IMR-90 (cell line): ENCODE data around the gene MINDY2. TPM values are rescaled to one million over a fixed set of nuclear protein-coding genes. Genes with fewer than 3 reads are reported as not detected.

Source experiments
- ATAC-seq: fragments of 200-7000 bp; cut with Tn5 transposase; 2 replicates; pipeline ENCODE4 v1.9.1; 2020; ENCODE audit warnings: low read depth, mild to moderate bottlenecking, moderate library complexity
- BruUV-seq: library from RNA; stranded (reverse); fragments of 400-500 nt; replicated peaks from 2 replicates; lab custom pipeline; 2021; lab: Mats Ljungman, UMichigan
- CTCF ChIA-PET: fragments of 300-600 bp; formaldehyde crosslinking; extraction: SDS; loops from one replicate; lab custom pipeline; 2021; ENCODE audit warnings: antibody characterized with exemption; lab: Yijun Ruan, JAX
- POLR2A ChIA-PET: fragments of 300-600 bp; sonication (Branson Sonifier 250); formaldehyde crosslinking; loops from one replicate; lab custom pipeline; 2022; ENCODE audit warnings: antibody characterized with exemption; ENCODE audit not compliant: unreplicated experiment; lab: Charles Lee
- DNase-seq: peaks from one replicate; pipeline ENCODE4 v3.0.0; 2013
- H2AFZ ChIP-seq: replicated peaks from 2 replicates; pipeline ENCODE3; 2013; ENCODE audit warnings: low read length, mild to moderate bottlenecking; ENCODE audit not compliant: poor library complexity
- H2AK5ac ChIP-seq: 2 replicates; pipeline ENCODE4 v1.6.1; 2013; ENCODE audit warnings: low read depth, low read length, inconsistent platforms
- H2AK9ac ChIP-seq: replicated peaks from 2 replicates; pipeline ENCODE3; 2013; ENCODE audit warnings: mild to moderate bottlenecking, low read depth, low read length, moderate library complexity; ENCODE audit not compliant: poor library complexity
- H2BK120ac ChIP-seq: 2 replicates; pipeline ENCODE4 v1.6.1; 2013; ENCODE audit warnings: low read depth, low read length, inconsistent platforms
- H2BK15ac ChIP-seq: 3 replicates; pipeline ENCODE4 v1.6.1; 2013; ENCODE audit warnings: low read depth, low read length, inconsistent platforms
- H2BK20ac ChIP-seq: 2 replicates; pipeline ENCODE4 v1.6.1; 2013; ENCODE audit warnings: low read depth, mild to moderate bottlenecking, inconsistent platforms, low read length, moderate library complexity
- H2BK5ac ChIP-seq: 2 replicates; pipeline ENCODE4 v1.6.1; 2013; ENCODE audit warnings: mild to moderate bottlenecking, low read depth, low read length, inconsistent platforms; ENCODE audit not compliant: poor library complexity, severe bottlenecking
- H3K14ac ChIP-seq: replicated peaks from 2 replicates; pipeline ENCODE4 v1.6.1; 2013; ENCODE audit warnings: low read depth, low read length, inconsistent platforms
- H3K18ac ChIP-seq: 2 replicates; pipeline ENCODE4 v1.6.1; 2013; ENCODE audit warnings: low read depth, low read length, control low read depth
- H3K23ac ChIP-seq: 2 replicates; pipeline ENCODE4 v1.6.1; 2013; ENCODE audit warnings: low read depth, low read length, inconsistent platforms
- H3K27ac ChIP-seq: 2 replicates; pipeline ENCODE4 v1.5.1; 2013; ENCODE audit warnings: mild to moderate bottlenecking, control low read depth, low read length; ENCODE audit not compliant: insufficient read depth
- H3K27me3 ChIP-seq: 2 replicates; pipeline ENCODE4 v1.6.1; 2013; ENCODE audit warnings: low read length; ENCODE audit not compliant: control insufficient read depth, insufficient read depth
- H3K36me3 ChIP-seq: 2 replicates; pipeline ENCODE4 v1.6.1; 2013; ENCODE audit warnings: low read length, mixed read lengths; ENCODE audit not compliant: control insufficient read depth, insufficient read depth
- H3K4ac ChIP-seq: 2 replicates; pipeline ENCODE4 v1.6.1; 2013; ENCODE audit warnings: low read depth, low read length, inconsistent platforms
- H3K4me1 ChIP-seq: 2 replicates; pipeline ENCODE4 v1.6.1; 2013; ENCODE audit warnings: low read length, mixed read lengths; ENCODE audit not compliant: control insufficient read depth, insufficient read depth
- H3K4me2 ChIP-seq: 2 replicates; pipeline ENCODE4 v1.6.1; 2013; ENCODE audit warnings: low read depth, mild to moderate bottlenecking, control low read depth, low read length, moderate library complexity
- H3K4me3 ChIP-seq: 2 replicates; pipeline ENCODE4 v1.5.1; 2013; ENCODE audit warnings: low read depth, mild to moderate bottlenecking, control low read depth, low read length, moderate library complexity; ENCODE audit not compliant: insufficient read depth
- H3K56ac ChIP-seq: 2 replicates; pipeline ENCODE4 v1.6.1; 2013; ENCODE audit warnings: low read length, inconsistent platforms; ENCODE audit not compliant: insufficient read depth; ENCODE audit errors: extremely low read depth
- H3K79me1 ChIP-seq, 2 experiments: 2 replicates each; pipeline ENCODE4 v1.6.1; 2013; ENCODE audit warnings: low read length in 2 of 2, inconsistent platforms in 1 of 2, low read depth in 1 of 2
- H3K9ac ChIP-seq: 2 replicates; pipeline ENCODE4 v1.6.1; 2013; ENCODE audit warnings: low read depth, low read length, control low read depth
- H3K9me1 ChIP-seq: 2 replicates; pipeline ENCODE4 v1.6.1; 2013; ENCODE audit warnings: low read length, inconsistent platforms; ENCODE audit not compliant: insufficient read depth
- H3K9me3 ChIP-seq: 2 replicates; pipeline ENCODE4 v1.6.1; 2013; ENCODE audit warnings: low read length; ENCODE audit not compliant: control insufficient read depth, insufficient read depth
- H4K20me1 ChIP-seq: 2 replicates; pipeline ENCODE4 v1.6.1; 2013; ENCODE audit warnings: low read length, inconsistent platforms; ENCODE audit not compliant: insufficient read depth
- H4K5ac ChIP-seq: 2 replicates; pipeline ENCODE4 v1.6.1; 2013; ENCODE audit warnings: mild to moderate bottlenecking, low read depth, low read length, control low read depth
- H4K8ac ChIP-seq, 2 experiments: 2 replicates each; pipeline ENCODE4 v1.6.1; 2013; ENCODE audit warnings: low read depth in 2 of 2, low read length in 2 of 2, control low read depth in 1 of 2, inconsistent platforms in 1 of 2
- H4K91ac ChIP-seq: 2 replicates; pipeline ENCODE4 v1.6.1; 2013; ENCODE audit warnings: low read depth, low read length, inconsistent platforms; ENCODE audit not compliant: insufficient read depth
- BHLHE40 ChIP-seq: fragments of 150-350 bp; IDR thresholded peaks from 2 replicates; pipeline ENCODE4 v1.6.1; 2016; ENCODE audit warnings: mild to moderate bottlenecking, low read depth, low read length
- CEBPB ChIP-seq: IDR thresholded peaks from 2 replicates; pipeline ENCODE4 v1.6.1; 2012; ENCODE audit warnings: low read depth, low read length, improper control_type of control experiment
- CHD1 ChIP-seq: IDR thresholded peaks from 2 replicates; pipeline ENCODE4 v1.6.1; 2012; ENCODE audit warnings: low read depth, low read length, improper control_type of control experiment
- CTCF ChIP-seq: conservative IDR thresholded peaks from 2 replicates; pipeline ENCODE4 v1.5.1; 2012; ENCODE audit warnings: mild to moderate bottlenecking, low read depth, low read length, improper control_type of control experiment
- ELK1 ChIP-seq: fragments of 150-350 bp; IDR thresholded peaks from 2 replicates; pipeline ENCODE4 v1.6.1; 2016; ENCODE audit warnings: low read depth, mild to moderate bottlenecking, low read length, moderate library complexity, borderline replicate concordance
- POLR2A ChIP-seq: IDR thresholded peaks from 2 replicates; pipeline ENCODE4 v1.6.1; 2012; ENCODE audit warnings: mild to moderate bottlenecking, low read depth, low read length
- USF2 ChIP-seq: fragments of 150-350 bp; IDR thresholded peaks from 2 replicates; pipeline ENCODE4 v1.6.1; 2017; ENCODE audit warnings: mild to moderate bottlenecking, antibody characterized with exemption, low read length, low read depth
- WGBS, 2 experiments: methylation state at CpG; one replicate each; pipeline versions ENCODE4 v1.1.5 to v1.1.7; 2013; ENCODE audit warnings: missing lambda C conversion rate in 2 of 2; ENCODE audit not compliant: insufficient read length in 1 of 2; ENCODE audit errors: extremely low coverage in 2 of 2; 5-methylcytosine and 5-hydroxymethylcytosine counted together
- dilution Hi-C: fragments of 300-500 bp; cut with HindIII; formaldehyde crosslinking; loops from one replicate; pipeline ENCODE4 v1.14.3; 2018; ENCODE audit warnings: low sequenced_read_pairs; ENCODE audit not compliant: unreplicated experiment
- in situ Hi-C: fragments of 300-500 bp; cut with MboI; formaldehyde crosslinking; loops from 3 replicates; pipeline ENCODE4 v1.14.3; 2019; ENCODE audit warnings: low sequenced_read_pairs, inconsistent platforms, mixed read lengths
- intact Hi-C: fragments of 100-400 bp; cut with micrococcal nuclease; formaldehyde crosslinking; loops from 2 replicates; pipeline ENCODE4 v1.10.0; 2022
- polyA plus RNA-seq, 3 experiments: library from polyadenylated mRNA; depleted of rRNA; stranded (reverse); fragments of >200 nt; gene quantifications; 2 replicates each; pipeline ENCODE4 v1.2.3, GENCODE V29; 2012; ENCODE audit warnings: low replicate concordance in 1 of 3
- total RNA-seq: library from RNA; depleted of rRNA; stranded (reverse); fragments of >200 nt; gene quantifications from 2 replicates; pipeline ENCODE4 v1.2.3, GENCODE V29; 2012

Gene MINDY2
- total and polyA plus RNA-seq, 2 of the 4 experiments (the other 2 are of a cell fraction): 4.0 to 9.3 TPM

- no peak overlapping the region for H3K4ac ChIP-seq
- no peak for DNase-seq
- H4K91ac ChIP-seq: no peak overlapping the region
- in situ Hi-C loops: no loop called here
- ChIA-PET POLR2A (no interaction called here), CTCF (no interaction called here)
- no peak overlapping the region for H3K56ac ChIP-seq
- no peak overlapping the region for H3K23ac ChIP-seq
- no peak overlapping the region for H3K14ac ChIP-seq
- H3K4me2 ChIP-seq: no peak overlapping the region
- H3K18ac ChIP-seq: no peak overlapping the region
- H2BK20ac ChIP-seq: no peak overlapping the region
- no peaks in the 10 kb centered on the region for H3K27me3 ChIP-seq
- no peak overlapping the region for H2AK9ac ChIP-seq
- no peaks in the 10 kb centered on the region for H3K9me3 ChIP-seq
- H2AFZ ChIP-seq: no peak overlapping the region
- H2BK120ac ChIP-seq: no peak overlapping the region
- H4K5ac ChIP-seq: no peak overlapping the region
- H4K20me1 ChIP-seq: no peaks in the 10 kb centered on the region; the same call in 1 of the 2 replicates
- H3K9ac ChIP-seq: no peak overlapping the region
- no peak for ATAC-seq
- peaks cover 9 to 26% of the 10 kb centered on the region in 2 experiments; a peak in 3 of 4 replicates for H3K79me1 ChIP-seq
- intact Hi-C loops: no loop called here
- no peak overlapping the region for H3K4me3 ChIP-seq
- BruUV-seq: no TSS peak
- TF ChIP-seq ELK1 (no peak), POLR2A (no peak), CEBPB (no peak), CHD1 (no peak), CTCF (no peak), USF2 (no peak), BHLHE40 (no peak)
- no peaks in the 10 kb centered on the region for H3K9me1 ChIP-seq
- no peak overlapping the region for H2AK5ac ChIP-seq
- H4K8ac ChIP-seq: no peak overlapping the region
- H3K4me1 ChIP-seq: no peaks in the 10 kb centered on the region
- no peak overlapping the region for H2BK5ac ChIP-seq
- H3K27ac ChIP-seq: no peak overlapping the region
- 100% methylated on average over 2 of the region's 7 CpGs; no CpG with 5 or more reads in 1 of the 2 experiments for WGBS, 2 experiments
- H2BK15ac ChIP-seq: no peak overlapping the region
- H3K36me3 ChIP-seq: peaks cover 50% of the 10 kb centered on the region
- dilution Hi-C loops: no loop called here
These were observed 118.3 kb downstream of the MINDY2 start for GRCh38 chr15:58889363-58889762.
